Common myeloid progenitor, CD34-positive (primary cell): Measurements from ENCODE around the gene CNTN4.

Source experiments
- CTCF ChIA-PET: fragments of 350-600 bp; sonication (Branson Sonifier 250); formaldehyde crosslinking; loops from one replicate; lab custom pipeline; 2021; ENCODE audit warnings: antibody characterized with exemption; lab: Charles Lee
- POLR2A ChIA-PET: fragments of 350-600 bp; sonication (Branson Sonifier 250); formaldehyde crosslinking; loops from one replicate; lab custom pipeline; 2021; ENCODE audit warnings: antibody characterized with exemption; lab: Charles Lee
- DNase-seq, 3 donors: peaks; one replicate each; pipeline versions ENCODE4 v3.0.0 to v3.0.0-alpha.2; 2013
- H3K27ac ChIP-seq, 2 experiments: 1 replicate in 1 of 2; 2 replicates in 1 of 2; pipeline ENCODE4 v1.7.0; 2013; ENCODE audit warnings: inconsistent platforms in 2 of 2, low read length in 2 of 2, mild to moderate bottlenecking in 2 of 2, low read depth in 1 of 2, moderate library complexity in 1 of 2; ENCODE audit not compliant: severe bottlenecking in 2 of 2, insufficient read depth in 1 of 2, poor library complexity in 1 of 2
- H3K27me3 ChIP-seq, 5 experiments: replicated peaks in 2 of 5; 1 replicate in 3 of 5; 2 replicates in 2 of 5; pipeline versions ENCODE4 v1.6.1 to v1.7.0; 2013; ENCODE audit warnings: low read length in 4 of 5, mild to moderate bottlenecking in 2 of 5, moderate library complexity in 2 of 5, inconsistent platforms in 1 of 5; ENCODE audit not compliant: insufficient read depth in 5 of 5, control insufficient read depth in 4 of 5
- H3K36me3 ChIP-seq, 4 experiments: 1 replicate in 2 of 4; 2 replicates in 2 of 4; pipeline versions ENCODE4 v1.6.1 to v1.7.0; 2013; ENCODE audit warnings: low read length in 3 of 4, control low read depth in 1 of 4, mild to moderate bottlenecking in 1 of 4; ENCODE audit not compliant: control insufficient read depth in 4 of 4, insufficient read depth in 4 of 4
- H3K4me1 ChIP-seq, 4 experiments: 1 replicate in 3 of 4; 2 replicates in 1 of 4; pipeline versions ENCODE4 v1.6.1 to v1.7.1; 2013; ENCODE audit warnings: low read length in 3 of 4, mild to moderate bottlenecking in 3 of 4, control low read depth in 1 of 4, inconsistent platforms in 1 of 4, moderate library complexity in 1 of 4; ENCODE audit not compliant: control insufficient read depth in 4 of 4, insufficient read depth in 4 of 4; ENCODE audit errors: control extremely low read depth in 1 of 4
- H3K4me3 ChIP-seq, 7 experiments: 1 replicate in 4 of 7; 2 replicates in 3 of 7; pipeline versions ENCODE4 v1.5.1 to v1.7.0; 2013; ENCODE audit warnings: mild to moderate bottlenecking in 7 of 7, low read length in 6 of 7, moderate library complexity in 6 of 7, inconsistent platforms in 2 of 7, low read depth in 2 of 7, control low read depth in 1 of 7; ENCODE audit not compliant: insufficient read depth in 4 of 7, control insufficient read depth in 1 of 7; ENCODE audit errors: extremely low read depth in 1 of 7
- H3K9me3 ChIP-seq, 5 experiments: 1 replicate in 4 of 5; 2 replicates in 1 of 5; pipeline versions ENCODE4 v1.6.1 to v1.7.1; 2013; ENCODE audit warnings: low read length in 4 of 5, mild to moderate bottlenecking in 2 of 5, inconsistent platforms in 1 of 5, low read depth in 1 of 5, moderate library complexity in 1 of 5; ENCODE audit not compliant: control insufficient read depth in 4 of 5, insufficient read depth in 2 of 5; ENCODE audit errors: control extremely low read depth in 1 of 5
- WGBS: methylation state at CpG from one replicate; pipeline ENCODE4 v1.1.5; 2013; ENCODE audit not compliant: insufficient coverage; 5-methylcytosine and 5-hydroxymethylcytosine counted together

The CNTN4 gene

DNA sequence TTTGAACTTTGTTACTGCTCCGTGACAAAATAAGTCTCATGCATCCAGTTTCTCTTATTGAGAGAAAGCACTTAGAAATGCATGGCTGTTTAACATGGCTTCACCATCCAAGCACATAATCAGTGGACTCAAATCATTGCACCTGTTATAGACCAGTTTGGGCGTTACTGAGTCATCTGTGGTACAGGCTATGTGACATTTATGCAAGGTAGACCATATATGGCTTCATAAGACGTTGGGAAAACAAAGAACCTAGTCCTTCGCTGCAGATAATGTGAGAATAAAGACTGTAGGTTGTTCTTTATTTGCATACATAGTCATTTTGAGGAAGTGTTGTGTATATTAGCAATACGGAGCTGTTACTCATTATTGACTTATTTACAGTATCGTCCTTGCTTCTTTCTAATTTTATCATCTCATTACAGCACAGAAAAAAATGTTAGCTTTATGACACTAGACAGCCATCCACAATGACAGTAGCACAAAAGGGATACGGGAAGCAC lies 636.8 kb downstream of the CNTN4 start:
- DNase-seq: no peak
- no peak overlapping the region for H3K4me3 ChIP-seq
- no peaks in the 10 kb centered on the region for H3K9me3 ChIP-seq
- H3K27ac ChIP-seq: no peak overlapping the region
- WGBS: 100% methylated on average over 2 of the region's 7 CpGs
- CTCF ChIA-PET: no interaction called here
- no peaks in the 10 kb centered on the region for H3K27me3 ChIP-seq
- H3K4me1 ChIP-seq: no peaks in the 10 kb centered on the region
- H3K36me3 ChIP-seq: no peaks in the 10 kb centered on the region
- POLR2A ChIA-PET: no interaction called here

DNA sequence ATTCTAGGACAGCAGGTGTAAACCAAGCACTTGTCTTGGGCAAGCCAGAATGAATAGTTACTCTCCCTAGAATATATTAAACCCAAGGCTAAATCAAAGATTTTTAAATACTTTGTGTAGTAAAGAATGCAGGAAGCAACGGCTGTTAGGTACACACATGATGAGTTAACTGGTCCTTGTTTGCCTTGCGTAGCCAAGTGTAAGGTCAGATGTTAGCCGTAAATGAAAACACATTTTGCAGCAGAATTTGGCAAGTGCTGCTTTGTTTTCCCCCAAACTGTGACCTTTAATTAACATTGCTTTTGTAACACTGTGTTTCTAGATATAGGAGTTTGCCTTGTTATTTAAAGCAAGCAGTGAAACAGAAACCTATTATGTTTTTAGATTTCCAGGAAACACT lies 642.9 kb downstream of the CNTN4 start:
- H3K36me3 ChIP-seq: no peaks in the 10 kb centered on the region
- no peak overlapping the region for H3K4me3 ChIP-seq
- WGBS: 100% methylated on average over 1 of the region's 3 CpGs
- POLR2A ChIA-PET: no interaction called here
- H3K27ac ChIP-seq: no peak overlapping the region
- H3K9me3 ChIP-seq: no peaks in the 10 kb centered on the region
- no peaks in the 10 kb centered on the region for H3K27me3 ChIP-seq
- DNase-seq: no peak
- CTCF ChIA-PET: no interaction called here
- H3K4me1 ChIP-seq: no peaks in the 10 kb centered on the region

DNA sequence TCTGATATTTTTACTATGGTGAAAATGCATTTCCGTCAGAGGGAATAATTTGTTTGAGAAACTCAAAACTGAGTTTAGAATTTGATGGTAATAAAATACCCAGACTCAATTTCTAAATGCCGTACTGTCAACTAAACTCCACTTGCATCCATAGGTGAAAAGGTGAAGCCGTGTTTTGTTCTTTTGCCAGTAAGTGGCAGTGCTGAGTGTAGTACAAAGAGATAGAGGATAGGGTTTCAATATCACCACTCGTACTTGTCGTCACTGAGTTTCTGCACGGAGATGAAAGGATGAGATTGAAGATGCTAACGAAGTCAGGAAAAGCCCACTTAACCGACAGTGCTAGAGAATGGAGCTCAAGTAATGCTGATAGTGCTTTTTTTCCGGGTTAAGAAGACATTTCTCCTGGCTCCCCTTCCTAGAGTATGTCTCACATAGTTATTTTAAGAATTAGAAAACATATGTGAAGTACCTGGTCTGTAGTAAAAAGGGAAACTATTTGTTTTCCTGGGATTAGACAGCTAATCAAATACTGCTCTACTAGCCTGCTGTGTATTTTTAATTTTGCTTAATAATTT lies 666.4 kb downstream of the CNTN4 start:
- ChIA-PET POLR2A (interaction anchor here (0.6 kb wide), 1 partner anchor 1153 kb away, joined by 3 read pairs; no protein-coding TSS in a partner anchor), CTCF (interaction anchor here (1.2 to 2.3 kb wide), 2 partner anchors 157 to 406 kb away, joined by 3 to 6 read pairs; no protein-coding TSS in a partner anchor)
- Histone ChIP-seq H3K4me1 (no peaks in the 10 kb centered on the region), H3K27ac (no peak overlapping the region), H3K36me3 (no peaks in the 10 kb centered on the region), H3K9me3 (peaks cover 0 to 1% (median 0%) of the 10 kb centered on the region in 5 experiments), H3K27me3 (no peaks in the 10 kb centered on the region), H3K4me3 (peak overlapping the region in 1 of 7 experiments; percentile 13)
- WGBS: 14% methylated on average over 7 of the region's 9 CpGs
- DNase-seq: peak; percentile 22 to 41 (median 34)

DNA sequence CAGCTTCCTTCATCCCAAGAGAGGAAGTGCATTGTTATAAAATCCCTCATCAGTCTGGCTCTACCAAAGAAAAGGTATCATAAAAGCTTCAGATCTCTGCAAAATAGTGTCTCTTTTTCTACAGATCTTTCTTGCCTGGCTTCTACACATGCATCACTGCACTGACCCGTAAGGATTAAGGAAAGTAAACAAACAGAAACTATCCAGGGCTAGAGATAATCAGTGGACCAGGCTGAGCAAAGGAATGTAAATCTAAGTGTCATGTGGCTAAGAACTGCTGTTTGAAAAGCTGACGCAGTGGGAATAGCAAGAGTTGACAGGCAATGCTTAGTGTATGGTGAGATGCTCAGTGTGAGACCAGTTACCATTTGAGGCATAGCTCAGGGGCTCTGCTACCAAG lies 671.8 kb downstream of the CNTN4 start:
- no peaks in the 10 kb centered on the region for H3K36me3 ChIP-seq
- CTCF ChIA-PET: no interaction called here
- no peaks in the 10 kb centered on the region for H3K27me3 ChIP-seq
- no peak overlapping the region for H3K4me3 ChIP-seq
- DNase-seq: no peak
- no peaks in the 10 kb centered on the region for H3K4me1 ChIP-seq
- H3K27ac ChIP-seq: no peak overlapping the region
- 100% methylated on average over 1 of the region's 2 CpGs for WGBS
- POLR2A ChIA-PET: no interaction called here
- peaks cover 0 to 1% (median 0%) of the 10 kb centered on the region in 5 experiments for H3K9me3 ChIP-seq

DNA sequence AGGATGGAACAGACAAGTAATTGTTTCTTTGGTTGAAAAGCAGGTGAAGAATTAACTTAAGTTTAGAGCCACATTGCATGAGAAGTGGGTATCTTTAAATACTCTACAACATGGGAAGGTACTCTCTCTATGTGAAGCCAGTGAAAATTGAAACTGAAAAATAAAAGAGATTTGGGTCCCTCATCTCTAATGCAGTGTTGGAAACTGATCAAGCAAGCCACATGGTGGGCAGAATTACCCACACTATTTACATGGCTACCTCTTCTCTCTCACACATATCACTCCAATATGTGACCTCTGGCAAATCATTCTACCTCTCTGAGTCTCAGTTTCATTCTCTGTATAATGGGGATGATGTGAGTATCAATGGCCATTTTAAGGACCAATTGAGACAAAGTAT lies 672.5 kb downstream of the CNTN4 start:
- no peaks in the 10 kb centered on the region for H3K27me3 ChIP-seq
- ChIA-PET POLR2A (no interaction called here), CTCF (no interaction called here)
- no peaks in the 10 kb centered on the region for H3K36me3 ChIP-seq
- no peaks in the 10 kb centered on the region for H3K4me1 ChIP-seq
- H3K27ac ChIP-seq: no peak overlapping the region
- H3K4me3 ChIP-seq: no peak overlapping the region
- no peak for DNase-seq
- peaks cover 0 to 1% (median 0%) of the 10 kb centered on the region in 5 experiments for H3K9me3 ChIP-seq

DNA sequence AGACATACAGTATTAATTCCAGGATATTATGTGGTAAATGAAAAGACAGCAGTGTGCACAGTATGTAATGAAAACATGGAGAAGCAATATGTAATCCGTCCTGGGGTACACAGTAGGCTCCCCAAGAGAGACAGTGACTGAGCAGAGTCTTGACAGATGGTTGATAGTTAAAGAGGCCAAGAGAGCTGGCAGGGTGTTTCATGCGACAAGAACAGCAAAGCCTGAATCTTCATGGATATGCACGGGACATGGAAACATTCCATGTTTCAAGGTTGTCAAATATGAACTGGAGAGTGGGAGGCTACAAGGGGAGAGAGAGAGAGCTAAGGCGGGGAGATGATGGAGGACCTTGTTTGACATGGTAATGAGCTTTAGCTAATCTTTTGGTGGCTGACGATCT lies 673.1 kb downstream of the CNTN4 start:
- POLR2A ChIA-PET: no interaction called here
- 99% methylated on average over 5 of the region's 5 CpGs for WGBS
- H3K4me1 ChIP-seq: no peaks in the 10 kb centered on the region
- no peaks in the 10 kb centered on the region for H3K36me3 ChIP-seq
- peaks cover 0 to 1% (median 0%) of the 10 kb centered on the region in 5 experiments for H3K9me3 ChIP-seq
- DNase-seq: no peak
- CTCF ChIA-PET: no interaction called here
- no peaks in the 10 kb centered on the region for H3K27me3 ChIP-seq
- no peak overlapping the region for H3K4me3 ChIP-seq
- H3K27ac ChIP-seq: no peak overlapping the region

DNA sequence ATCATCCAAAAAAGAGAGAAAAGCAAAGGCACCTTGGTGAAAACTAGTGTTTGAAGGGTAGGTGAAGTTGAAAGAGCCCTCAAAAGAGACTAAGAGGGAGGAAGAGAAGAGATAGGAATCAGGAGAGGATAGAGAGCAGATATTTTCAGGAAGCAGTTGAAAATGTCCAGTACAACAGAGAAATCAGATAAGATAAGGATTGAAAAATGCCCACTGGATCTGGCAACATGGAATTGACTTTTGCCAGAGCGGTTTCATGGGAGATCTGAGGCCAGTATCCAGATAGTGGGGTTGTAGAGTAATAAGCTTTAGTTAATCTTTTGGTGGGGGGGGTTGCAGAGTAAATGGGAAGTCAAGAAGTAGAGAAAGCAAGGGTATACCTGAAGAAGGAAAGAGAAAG lies 674.1 kb downstream of the CNTN4 start:
- ChIA-PET POLR2A (no interaction called here), CTCF (no interaction called here)
- H3K4me1 ChIP-seq: no peaks in the 10 kb centered on the region
- H3K9me3 ChIP-seq: no peaks in the 10 kb centered on the region
- DNase-seq: no peak
- WGBS: 100% methylated on average over 1 of the region's 1 CpG
- H3K4me3 ChIP-seq: no peak overlapping the region
- H3K27ac ChIP-seq: no peak overlapping the region
- no peaks in the 10 kb centered on the region for H3K27me3 ChIP-seq
- H3K36me3 ChIP-seq: no peaks in the 10 kb centered on the region
